ENCODE data around the gene LHPP.

- no peak for TF ChIP-seq POLR2A (IDR thresholded peaks at IDR 0.05)
- no peak for TF ChIP-seq CTCF (IDR thresholded peaks at IDR 0.05)
- no peak for TF ChIP-seq EP300 (IDR thresholded peaks at IDR 0.05)
Observed at GRCh38 chr10:124607693-124608092, 146.1 kb downstream of the LHPP start.
